ENCODE measurements around the gene PLCD4. TPM values are rescaled to one million over a fixed set of nuclear protein-coding genes. Genes with fewer than 3 reads are reported as not detected.
A peak's percentile ranks its signal among the peaks of the same experiment; 100 is the strongest.

PLCD4 gene
- total RNA-seq, 1 donor from 2014 or later = 0.37 TPM

DNA sequence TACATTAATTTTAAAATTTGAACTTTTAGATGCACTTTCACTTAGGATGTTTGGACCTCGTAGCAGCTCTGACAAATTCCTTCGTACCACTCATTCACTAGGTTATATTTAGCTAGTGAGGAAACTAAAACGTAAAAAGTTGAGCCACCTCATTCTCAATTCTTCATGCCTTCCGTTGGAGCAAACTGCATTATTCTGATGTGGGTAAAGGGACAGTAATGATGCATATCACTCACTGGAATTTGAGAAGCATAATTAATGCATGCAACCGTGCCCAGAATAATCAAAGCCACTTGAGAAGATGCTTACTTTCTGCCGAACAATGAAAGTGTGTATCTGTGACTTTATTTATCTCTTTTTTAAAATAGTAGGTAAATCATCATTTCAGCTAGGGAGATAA lies 36.8 kb upstream of the PLCD4 start:
- Mint-ChIP-seq H3K27me3 (ENCODE audit: low read depth) (no peaks in the 10 kb centered on the region), H3K9me3 (no peaks in the 10 kb centered on the region), H3K36me3 (ENCODE audit: low read depth) (no peaks in the 10 kb centered on the region), H3K4me1 (peaks cover 47% of the 10 kb centered on the region), H3K27ac (ENCODE audit: unreplicated experiment) (no peak overlapping the region), H3K4me3 (peak overlapping the region; percentile 93)
- TF ChIP-seq, protein P1, sequence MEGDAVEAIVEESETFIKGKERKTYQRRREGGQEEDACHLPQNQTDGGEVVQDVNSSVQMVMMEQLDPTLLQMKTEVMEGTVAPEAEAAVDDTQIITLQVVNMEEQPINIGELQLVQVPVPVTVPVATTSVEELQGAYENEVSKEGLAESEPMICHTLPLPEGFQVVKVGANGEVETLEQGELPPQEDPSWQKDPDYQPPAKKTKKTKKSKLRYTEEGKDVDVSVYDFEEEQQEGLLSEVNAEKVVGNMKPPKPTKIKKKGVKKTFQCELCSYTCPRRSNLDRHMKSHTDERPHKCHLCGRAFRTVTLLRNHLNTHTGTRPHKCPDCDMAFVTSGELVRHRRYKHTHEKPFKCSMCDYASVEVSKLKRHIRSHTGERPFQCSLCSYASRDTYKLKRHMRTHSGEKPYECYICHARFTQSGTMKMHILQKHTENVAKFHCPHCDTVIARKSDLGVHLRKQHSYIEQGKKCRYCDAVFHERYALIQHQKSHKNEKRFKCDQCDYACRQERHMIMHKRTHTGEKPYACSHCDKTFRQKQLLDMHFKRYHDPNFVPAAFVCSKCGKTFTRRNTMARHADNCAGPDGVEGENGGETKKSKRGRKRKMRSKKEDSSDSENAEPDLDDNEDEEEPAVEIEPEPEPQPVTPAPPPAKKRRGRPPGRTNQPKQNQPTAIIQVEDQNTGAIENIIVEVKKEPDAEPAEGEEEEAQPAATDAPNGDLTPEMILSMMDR (conservative IDR thresholded peaks at IDR 0.05) = no peak
- DNase-seq (ENCODE audit: low read depth, low spot score) = no peak

DNA sequence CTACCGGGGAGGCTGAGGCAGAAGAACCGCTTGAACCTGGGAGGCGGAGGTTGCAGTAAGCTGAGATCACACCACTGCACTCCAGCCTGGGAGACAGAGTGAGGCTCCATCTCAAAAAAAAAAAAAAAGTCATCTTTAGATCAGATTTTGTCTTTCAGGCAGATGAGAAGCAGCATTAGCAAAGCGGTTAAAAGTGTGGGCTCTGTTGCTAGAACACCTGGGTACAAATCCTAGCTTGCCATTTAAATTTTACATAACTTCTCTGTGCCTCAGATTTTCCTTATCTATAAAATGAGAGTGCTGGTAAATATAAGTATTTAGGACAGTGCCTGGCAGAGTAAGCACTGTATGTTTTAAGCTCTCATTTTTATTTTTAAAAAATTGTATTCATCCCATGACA lies 30.8 kb upstream of the PLCD4 start:
- Mint-ChIP-seq H3K9me3 (no peaks in the 10 kb centered on the region), H3K4me1 (peaks cover 9% of the 10 kb centered on the region), H3K4me3 (no peak overlapping the region), H3K27me3 (ENCODE audit: low read depth) (no peaks in the 10 kb centered on the region), H3K36me3 (ENCODE audit: low read depth) (no peaks in the 10 kb centered on the region), H3K27ac (ENCODE audit: unreplicated experiment) (peak overlapping the region; percentile 12)
- no peak for DNase-seq (ENCODE audit: low read depth, low spot score)
- TF ChIP-seq, protein P1 (conservative IDR thresholded peaks at IDR 0.05) = no peak

DNA sequence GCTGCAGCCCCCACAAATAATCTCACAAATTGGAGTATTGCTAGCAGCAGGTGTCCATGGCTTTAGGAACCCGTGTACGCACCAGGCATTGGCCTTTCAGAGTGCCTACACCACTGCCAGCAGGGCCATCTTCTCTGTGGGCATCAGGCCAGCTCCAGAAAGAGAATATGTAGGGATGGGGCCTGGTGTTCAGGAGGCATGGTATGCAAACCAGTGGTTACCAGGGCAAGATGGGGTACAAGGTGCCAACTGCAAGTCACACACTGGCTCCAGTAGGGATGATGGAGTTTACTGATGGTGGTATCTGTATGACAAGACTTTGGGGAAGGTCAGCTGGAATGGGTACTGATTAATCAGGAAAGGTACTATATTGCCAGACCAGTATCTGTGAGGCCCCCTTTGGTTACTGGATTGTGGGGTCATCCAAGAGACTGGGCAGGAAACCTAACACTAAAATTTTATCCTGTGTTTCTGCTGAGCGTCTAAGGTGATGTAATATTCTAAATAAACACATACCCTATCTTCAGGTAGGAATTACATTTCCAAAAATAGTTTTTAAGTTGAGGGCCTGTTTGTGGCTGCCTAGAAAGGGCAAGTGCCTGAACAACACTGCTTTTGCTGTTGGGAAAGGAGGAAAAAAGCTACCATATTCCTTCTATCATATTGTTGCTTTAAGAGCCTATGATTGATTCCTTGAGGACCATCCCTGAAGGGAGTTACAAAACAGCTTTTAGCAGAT lies 30.0 kb upstream of the PLCD4 start:
- H3K4me1 Mint-ChIP-seq = peaks cover 5% of the 10 kb centered on the region

DNA sequence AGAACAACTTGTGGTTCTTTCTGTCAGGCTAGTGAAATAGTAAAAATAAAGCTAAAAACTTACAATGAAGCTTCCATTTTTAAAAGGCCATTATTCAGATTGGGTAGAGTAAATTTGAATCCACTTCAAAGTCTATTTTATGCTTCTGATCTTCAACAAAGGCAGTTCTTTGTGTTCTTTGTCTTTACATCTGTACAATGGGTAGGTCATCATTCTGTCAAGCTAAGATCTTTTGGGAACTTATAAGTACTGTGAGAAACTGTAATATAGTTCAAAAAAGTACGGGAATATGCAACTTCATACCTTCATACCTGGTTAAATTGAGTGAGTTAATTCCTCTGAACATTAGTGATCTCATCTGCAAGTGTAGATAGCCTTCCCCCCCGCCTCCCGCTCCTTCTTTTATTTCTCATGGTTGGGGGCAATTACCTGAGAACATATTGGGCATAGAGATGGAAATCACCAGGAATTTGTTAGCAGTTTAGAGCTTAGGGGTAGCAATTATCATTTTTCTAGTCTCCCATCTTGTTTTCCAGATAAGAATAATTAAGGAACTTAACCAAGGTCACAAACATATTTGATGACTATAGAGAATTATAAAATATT lies 29.3 kb upstream of the PLCD4 start:
- Mint-ChIP-seq H3K9me3 (no peaks in the 10 kb centered on the region), H3K4me3 (no peak overlapping the region), H3K27me3 (ENCODE audit: low read depth) (no peaks in the 10 kb centered on the region), H3K27ac (ENCODE audit: unreplicated experiment) (no peak overlapping the region), H3K36me3 (ENCODE audit: low read depth) (peaks cover 7% of the 10 kb centered on the region), H3K4me1 (peaks cover 3% of the 10 kb centered on the region)
- DNase-seq (ENCODE audit: low read depth, low spot score) = no peak
- TF ChIP-seq, protein P1 (conservative IDR thresholded peaks at IDR 0.05) = no peak

More for the DNA sequence above, 30.0 kb upstream of the PLCD4 start:
- no peak overlapping the region for H3K27ac Mint-ChIP-seq (ENCODE audit: unreplicated experiment)
- TF ChIP-seq, protein P1 (conservative IDR thresholded peaks at IDR 0.05) = no peak
- DNase-seq (ENCODE audit: low read depth, low spot score) = no peak
- H3K27me3 Mint-ChIP-seq (ENCODE audit: low read depth) = no peaks in the 10 kb centered on the region
- H3K9me3 Mint-ChIP-seq = no peaks in the 10 kb centered on the region
- H3K36me3 Mint-ChIP-seq (ENCODE audit: low read depth) = peaks cover 1% of the 10 kb centered on the region
- H3K4me3 Mint-ChIP-seq = no peak overlapping the region

DNA sequence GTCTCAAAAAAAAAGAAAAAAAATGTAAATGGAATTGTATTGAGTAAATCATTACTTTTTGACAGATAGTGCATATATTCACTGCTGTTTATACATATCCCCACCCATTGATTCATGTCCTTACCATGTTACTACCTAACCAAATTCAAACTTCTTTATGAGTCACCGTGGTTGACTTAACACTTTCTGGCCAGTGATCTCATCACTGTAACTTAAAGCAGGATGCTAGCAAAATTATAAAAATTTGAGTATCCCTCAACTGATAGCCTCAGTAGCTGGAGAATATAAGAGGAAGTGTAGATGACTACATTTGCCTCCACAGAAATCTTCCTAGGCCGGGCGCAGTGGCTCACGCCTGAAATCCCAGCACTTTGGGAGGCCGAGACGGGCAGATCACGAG lies 25.6 kb upstream of the PLCD4 start:
- Mint-ChIP-seq H3K27ac (ENCODE audit: unreplicated experiment) (peak overlapping the region; percentile 43), H3K9me3 (no peaks in the 10 kb centered on the region)

More for the DNA sequence above, 25.6 kb upstream of the PLCD4 start:
- H3K4me1 Mint-ChIP-seq = peaks cover 3% of the 10 kb centered on the region
- no peak for DNase-seq (ENCODE audit: low read depth, low spot score)
- TF ChIP-seq, protein P1 (conservative IDR thresholded peaks at IDR 0.05) = no peak
- peaks cover 19% of the 10 kb centered on the region for H3K36me3 Mint-ChIP-seq (ENCODE audit: low read depth)
- H3K4me3 Mint-ChIP-seq = no peak overlapping the region
- no peaks in the 10 kb centered on the region for H3K27me3 Mint-ChIP-seq (ENCODE audit: low read depth)
